Calu3 (cell line): ENCODE results near the gene VN1R4. TPM values are rescaled to one million over a fixed set of nuclear protein-coding genes. Genes with fewer than 3 reads are reported as not detected.
"Not testable (repeated sequence)": the region's sequence is repeated elsewhere in the genome, so short reads cannot be mapped to it uniquely, and the experiment has no call there.

Experiments
- BruUV-seq: library from RNA; stranded (reverse); fragments of 400-500 nt; replicated peaks from 2 replicates; lab custom pipeline; 2021; lab: Mats Ljungman, UMichigan
- CTCF ChIA-PET: fragments of 300-600 bp; sonication (Branson Sonifier 250); formaldehyde crosslinking; loops from one replicate; lab custom pipeline; 2022; ENCODE audit warnings: antibody characterized with exemption; lab: Charles Lee
- DNase-seq: peaks from one replicate; pipeline ENCODE4 v3.0.0; 2022
- H3K27ac Mint-ChIP-seq: one replicate; pipeline ENCODE4 v1.8.0; 2022; ENCODE audit warnings: mixed read lengths; ENCODE audit not compliant: unreplicated experiment
- H3K27me3 Mint-ChIP-seq: one replicate; pipeline ENCODE4 v1.8.0; 2022; ENCODE audit warnings: mixed read lengths; ENCODE audit not compliant: unreplicated experiment
- H3K36me3 Mint-ChIP-seq: one replicate; pipeline ENCODE4 v1.8.0; 2022; ENCODE audit warnings: mild to moderate bottlenecking, moderate library complexity, mixed read lengths; ENCODE audit not compliant: insufficient read depth, unreplicated experiment
- H3K4me1 Mint-ChIP-seq: one replicate; pipeline ENCODE4 v1.8.0; 2022; ENCODE audit warnings: mild to moderate bottlenecking, low read depth, mixed read lengths; ENCODE audit not compliant: unreplicated experiment
- H3K4me3 Mint-ChIP-seq: one replicate; pipeline ENCODE4 v1.8.0; 2022; ENCODE audit warnings: mild to moderate bottlenecking, low read depth, moderate library complexity, mixed read lengths; ENCODE audit not compliant: unreplicated experiment
- H3K9me3 Mint-ChIP-seq: one replicate; pipeline ENCODE4 v1.8.0; 2022; ENCODE audit warnings: low read depth, mixed read lengths; ENCODE audit not compliant: unreplicated experiment
- intact Hi-C: fragments of 100-400 bp; cut with micrococcal nuclease; formaldehyde crosslinking; loops from one replicate; pipeline ENCODE4 v1.10.0; 2022; ENCODE audit not compliant: unreplicated experiment
- total RNA-seq: library from RNA; stranded (reverse); gene quantifications from 2 replicates; pipeline ENCODE4 v1.2.3, GENCODE V29; 2022
- TF ChIP-seq, protein P1 (sequence below): fragments of 200-600 bp; IDR thresholded peaks from one replicate; pipeline ENCODE4 v1.8.0; 2022; ENCODE audit warnings: antibody characterized with exemption; ENCODE audit not compliant: unreplicated experiment

The VN1R4 gene
- total RNA-seq, 1 experiment from 2014 or later = not detected

DNA sequence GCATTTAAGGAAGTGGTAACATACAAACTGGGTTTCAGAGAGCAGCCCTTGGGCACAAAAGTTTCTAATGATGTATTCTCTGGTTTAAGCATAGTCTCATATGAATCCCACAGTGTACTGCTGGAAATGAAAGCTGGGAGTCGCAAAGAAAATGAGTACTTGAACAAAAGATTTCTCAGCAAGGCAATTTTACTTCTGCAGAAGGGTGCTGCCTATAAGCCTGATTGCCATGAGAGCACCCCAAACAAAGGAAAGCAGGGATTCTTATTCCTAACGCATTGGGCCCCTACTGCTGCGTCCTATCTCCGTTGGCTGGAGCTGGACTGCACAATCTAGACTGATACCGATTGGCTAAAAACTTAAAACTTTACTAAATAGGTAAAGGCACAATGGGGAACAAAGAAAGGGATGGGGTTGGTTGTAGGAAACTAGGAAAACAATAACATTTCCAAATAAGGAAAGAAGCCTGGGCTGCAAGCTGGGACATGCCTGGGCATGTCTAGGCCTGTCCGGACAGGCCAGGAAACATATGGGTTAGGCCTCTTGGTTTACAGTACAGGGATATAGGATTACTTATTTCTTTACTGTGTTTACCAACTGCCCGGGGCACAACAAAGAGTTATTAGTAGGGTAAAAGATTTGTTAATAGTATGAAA lies 27.4 kb upstream of the VN1R4 start:
- no peak overlapping the region for H3K4me3 Mint-ChIP-seq
- H3K9me3 Mint-ChIP-seq = peaks cover 20% of the 10 kb centered on the region
- TF ChIP-seq, protein P1, sequence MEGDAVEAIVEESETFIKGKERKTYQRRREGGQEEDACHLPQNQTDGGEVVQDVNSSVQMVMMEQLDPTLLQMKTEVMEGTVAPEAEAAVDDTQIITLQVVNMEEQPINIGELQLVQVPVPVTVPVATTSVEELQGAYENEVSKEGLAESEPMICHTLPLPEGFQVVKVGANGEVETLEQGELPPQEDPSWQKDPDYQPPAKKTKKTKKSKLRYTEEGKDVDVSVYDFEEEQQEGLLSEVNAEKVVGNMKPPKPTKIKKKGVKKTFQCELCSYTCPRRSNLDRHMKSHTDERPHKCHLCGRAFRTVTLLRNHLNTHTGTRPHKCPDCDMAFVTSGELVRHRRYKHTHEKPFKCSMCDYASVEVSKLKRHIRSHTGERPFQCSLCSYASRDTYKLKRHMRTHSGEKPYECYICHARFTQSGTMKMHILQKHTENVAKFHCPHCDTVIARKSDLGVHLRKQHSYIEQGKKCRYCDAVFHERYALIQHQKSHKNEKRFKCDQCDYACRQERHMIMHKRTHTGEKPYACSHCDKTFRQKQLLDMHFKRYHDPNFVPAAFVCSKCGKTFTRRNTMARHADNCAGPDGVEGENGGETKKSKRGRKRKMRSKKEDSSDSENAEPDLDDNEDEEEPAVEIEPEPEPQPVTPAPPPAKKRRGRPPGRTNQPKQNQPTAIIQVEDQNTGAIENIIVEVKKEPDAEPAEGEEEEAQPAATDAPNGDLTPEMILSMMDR = no peak
- CTCF ChIA-PET = no interaction called here
- H3K27ac Mint-ChIP-seq = no peak overlapping the region
- H3K27me3 Mint-ChIP-seq = no peaks in the 10 kb centered on the region
- H3K4me1 Mint-ChIP-seq = no peaks in the 10 kb centered on the region
- intact Hi-C loops = no loop called here
- no peaks in the 10 kb centered on the region for H3K36me3 Mint-ChIP-seq
- no TSS peak for BruUV-seq
- DNase-seq = no peak

DNA sequence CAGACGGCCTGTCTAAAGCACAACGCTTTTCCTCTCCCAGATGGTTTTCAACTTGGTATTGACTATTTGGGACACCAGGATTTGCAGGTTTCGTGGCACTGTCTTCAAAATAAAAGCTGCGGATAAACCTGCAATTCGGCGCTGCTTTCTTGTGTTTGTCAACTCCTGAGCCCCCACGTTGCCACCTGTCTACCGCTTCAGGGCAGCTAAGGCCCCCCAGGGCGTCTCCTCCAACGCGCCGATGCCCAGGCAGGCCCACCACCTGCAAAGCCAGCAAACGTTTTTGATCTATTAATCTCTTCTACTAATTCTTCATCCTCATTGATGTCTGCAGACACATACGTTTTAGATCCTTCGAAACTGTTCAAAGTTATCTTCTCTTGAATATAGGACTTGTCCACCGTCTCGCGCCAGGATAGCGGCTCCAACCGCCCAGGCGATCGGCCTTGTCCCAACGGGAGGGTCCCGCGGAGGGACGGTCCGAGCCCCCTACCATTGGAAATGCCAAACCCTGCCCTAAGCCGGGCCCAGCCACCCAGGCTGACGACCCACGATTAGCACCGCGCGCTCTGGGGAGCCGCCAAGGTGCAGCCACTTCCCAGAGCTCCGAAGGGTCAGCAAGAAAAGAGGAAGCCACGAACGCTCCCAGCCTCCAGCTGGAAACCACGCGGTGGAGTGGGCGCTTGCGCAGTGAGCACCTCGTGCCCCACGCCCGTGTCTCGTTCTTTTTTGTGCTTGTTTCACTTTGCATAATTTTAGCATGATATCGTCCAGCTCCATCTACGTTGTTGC lies 23.4 kb upstream of the VN1R4 start:
- H3K4me1 Mint-ChIP-seq = no peaks in the 10 kb centered on the region
- H3K36me3 Mint-ChIP-seq = no peaks in the 10 kb centered on the region
- BruUV-seq = no TSS peak
- no peak overlapping the region for H3K27ac Mint-ChIP-seq
- H3K27me3 Mint-ChIP-seq = no peaks in the 10 kb centered on the region
- DNase-seq = no peak
- peaks cover 19% of the 10 kb centered on the region for H3K9me3 Mint-ChIP-seq
- H3K4me3 Mint-ChIP-seq = no peak overlapping the region
- intact Hi-C loops = no loop called here
- CTCF ChIA-PET = interaction anchor here (0.6 kb wide), 1 partner anchor 1004 kb away, joined by 3 read pairs; no protein-coding TSS in a partner anchor
- TF ChIP-seq, protein P1 = no peak

DNA sequence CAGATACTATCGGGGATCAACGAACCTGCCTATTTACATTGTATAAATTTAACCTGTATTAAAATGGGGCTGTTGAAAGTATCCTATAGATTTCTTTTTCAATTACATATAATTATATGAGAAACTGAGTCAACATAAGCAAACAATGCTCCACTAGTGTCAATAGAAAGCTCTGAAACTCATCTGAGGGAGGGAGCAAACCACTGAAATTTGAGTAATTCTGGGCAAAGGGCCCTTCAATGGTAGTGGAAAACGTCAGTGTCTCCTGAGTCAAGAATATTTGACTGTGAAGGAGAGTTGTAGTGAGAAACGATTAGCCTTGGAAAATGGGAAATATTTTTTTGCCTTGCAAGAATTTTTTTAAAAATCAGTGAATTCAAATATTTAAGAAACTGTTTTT lies 17.6 kb upstream of the VN1R4 start:
- Mint-ChIP-seq H3K27ac (no peak overlapping the region), H3K4me1 (no peaks in the 10 kb centered on the region), H3K9me3 (peaks cover 12% of the 10 kb centered on the region), H3K27me3 (no peaks in the 10 kb centered on the region), H3K4me3 (no peak overlapping the region), H3K36me3 (no peaks in the 10 kb centered on the region)
- DNase-seq = no peak
- intact Hi-C loops = no loop called here
- BruUV-seq = no TSS peak
- CTCF ChIA-PET = no interaction called here
- TF ChIP-seq, protein P1 = no peak

DNA sequence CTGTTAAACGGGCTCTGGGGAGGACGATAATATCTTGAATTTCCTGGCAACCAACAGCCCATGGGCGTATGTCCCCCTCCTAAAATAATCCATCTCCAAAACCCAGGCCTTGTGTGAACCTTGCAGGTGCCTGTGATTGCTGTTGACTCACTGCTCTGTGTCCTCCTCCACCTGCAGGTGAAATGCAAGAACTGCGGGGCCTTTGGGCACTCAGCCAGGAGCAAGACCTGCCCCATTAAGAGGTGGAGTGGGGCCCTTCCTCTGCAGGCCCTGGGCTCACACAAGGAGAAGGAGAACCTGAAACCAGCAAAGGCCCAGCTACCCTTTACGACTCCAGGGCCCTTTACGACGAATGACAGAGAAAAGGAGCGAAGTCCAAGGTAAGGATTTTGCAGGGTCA lies 14.4 kb upstream of the VN1R4 start:
- H3K4me1 Mint-ChIP-seq, BruUV-seq, CTCF ChIA-PET, DNase-seq, intact Hi-C loops, H3K27ac Mint-ChIP-seq, H3K4me3 Mint-ChIP-seq, H3K36me3 Mint-ChIP-seq, H3K27me3 Mint-ChIP-seq: not testable (repeated sequence)
- peaks cover 24% of the 10 kb centered on the region for H3K9me3 Mint-ChIP-seq
